Mucosa of rectum (tissue), 2 donors: ENCODE data around the gene PXDC1.
"Not testable (repeated sequence)": the region's sequence is repeated elsewhere in the genome, so short reads cannot be mapped to it uniquely, and the experiment has no call there.

Experiments used
- H3K27ac ChIP-seq, 2 donors: one replicate each; pipeline ENCODE4 v1.7.0; 2013; ENCODE audit warnings: inconsistent platforms in 2 of 2, low read depth in 2 of 2, low read length in 2 of 2
- H3K27me3 ChIP-seq, 2 donors: one replicate each; pipeline ENCODE4 v1.7.0; 2013; ENCODE audit warnings: low read length in 2 of 2; ENCODE audit not compliant: control insufficient read depth in 2 of 2, insufficient read depth in 2 of 2
- H3K36me3 ChIP-seq, 2 donors: one replicate each; pipeline ENCODE4 v1.7.0; 2013; ENCODE audit warnings: low read length in 2 of 2; ENCODE audit not compliant: control insufficient read depth in 2 of 2, insufficient read depth in 2 of 2
- H3K4me1 ChIP-seq, 2 donors: one replicate each; pipeline ENCODE4 v1.7.0; 2013; ENCODE audit warnings: low read length in 2 of 2, mild to moderate bottlenecking in 1 of 2; ENCODE audit not compliant: control insufficient read depth in 2 of 2, insufficient read depth in 2 of 2
- H3K4me3 ChIP-seq, 2 donors: one replicate each; pipeline ENCODE4 v1.7.0; 2013; ENCODE audit warnings: low read length in 2 of 2
- H3K9ac ChIP-seq, 2 donors: one replicate each; pipeline ENCODE4 v1.7.0; 2013; ENCODE audit warnings: low read length in 2 of 2, low read depth in 1 of 2, mild to moderate bottlenecking in 1 of 2
- H3K9me3 ChIP-seq, 2 donors: one replicate each; pipeline ENCODE4 v1.7.0; 2013; ENCODE audit warnings: low read length in 2 of 2; ENCODE audit not compliant: control insufficient read depth in 2 of 2
- donor health status: healthy.
- donor health status: Normal muscosa, but diverticular disease.

The PXDC1 gene

GRCh38 chr6:3722785-3723184 lies 28.7 kb downstream of the PXDC1 start:
- Histone ChIP-seq H3K9ac (no peak overlapping the region), H3K4me3 (no peak overlapping the region), H3K27ac (no peak overlapping the region), H3K36me3 (peaks cover 3% of the 10 kb centered on the region in 2 donors), H3K9me3 (no peaks in the 10 kb centered on the region), H3K27me3 (no peaks in the 10 kb centered on the region), H3K4me1 (no peaks in the 10 kb centered on the region)

GRCh38 chr6:3721810-3722621 lies 29.5 kb downstream of the PXDC1 start:
- no peaks in the 10 kb centered on the region for H3K27me3 ChIP-seq
- H3K9ac ChIP-seq, result no peak overlapping the region
- H3K4me3 ChIP-seq, result no peak overlapping the region
- H3K27ac ChIP-seq, result no peak overlapping the region
- no peaks in the 10 kb centered on the region for H3K9me3 ChIP-seq
- peaks cover 0 to 3% of the 10 kb centered on the region in 2 donors for H3K36me3 ChIP-seq
- H3K4me1 ChIP-seq, result no peaks in the 10 kb centered on the region

- not testable (repeated sequence) for H3K4me3 ChIP-seq, H3K9ac ChIP-seq, H3K4me1 ChIP-seq, H3K36me3 ChIP-seq, H3K9me3 ChIP-seq, H3K27ac ChIP-seq, H3K27me3 ChIP-seq
These were observed 30.7 kb downstream of the PXDC1 start for GRCh38 chr6:3720770-3721169.

GRCh38 chr6:3719462-3720308 lies 31.8 kb downstream of the PXDC1 start:
- H3K36me3 ChIP-seq, result peaks cover 0 to 3% of the 10 kb centered on the region in 2 donors
- H3K27ac ChIP-seq, result no peak overlapping the region
- H3K9ac ChIP-seq, result no peak overlapping the region
- no peaks in the 10 kb centered on the region for H3K4me1 ChIP-seq
- no peaks in the 10 kb centered on the region for H3K27me3 ChIP-seq
- no peaks in the 10 kb centered on the region for H3K9me3 ChIP-seq
- no peak overlapping the region for H3K4me3 ChIP-seq

GRCh38 chr6:3718407-3718806 lies 33.1 kb downstream of the PXDC1 start:
- H3K27me3 ChIP-seq, result no peaks in the 10 kb centered on the region
- no peak overlapping the region for H3K4me3 ChIP-seq
- no peaks in the 10 kb centered on the region for H3K9me3 ChIP-seq
- no peaks in the 10 kb centered on the region for H3K4me1 ChIP-seq
- no peak overlapping the region for H3K9ac ChIP-seq
- H3K27ac ChIP-seq, result no peak overlapping the region
- peaks cover 0 to 3% of the 10 kb centered on the region in 2 donors for H3K36me3 ChIP-seq

- H3K36me3 ChIP-seq, result no peaks in the 10 kb centered on the region
- no peaks in the 10 kb centered on the region for H3K27me3 ChIP-seq
- no peaks in the 10 kb centered on the region for H3K4me1 ChIP-seq
- no peak overlapping the region for H3K27ac ChIP-seq
- H3K9ac ChIP-seq, result no peak overlapping the region
- H3K9me3 ChIP-seq, result no peaks in the 10 kb centered on the region
- H3K4me3 ChIP-seq, result no peak overlapping the region
These were observed 36.2 kb downstream of the PXDC1 start for GRCh38 chr6:3715285-3715684.

GRCh38 chr6:3714768-3715167 lies 36.7 kb downstream of the PXDC1 start:
- Histone ChIP-seq H3K27ac (no peak overlapping the region), H3K4me3 (no peak overlapping the region), H3K4me1 (no peaks in the 10 kb centered on the region), H3K9ac (no peak overlapping the region), H3K36me3 (no peaks in the 10 kb centered on the region), H3K9me3 (no peaks in the 10 kb centered on the region), H3K27me3 (no peaks in the 10 kb centered on the region)

- Histone ChIP-seq H3K36me3 (no peaks in the 10 kb centered on the region), H3K9ac (no peak overlapping the region), H3K9me3 (no peaks in the 10 kb centered on the region), H3K27me3 (no peaks in the 10 kb centered on the region), H3K4me3 (no peak overlapping the region), H3K27ac (no peak overlapping the region), H3K4me1 (no peaks in the 10 kb centered on the region)
These were observed 37.4 kb downstream of the PXDC1 start for GRCh38 chr6:3714111-3714510.

GRCh38 chr6:3712827-3713665 lies 38.5 kb downstream of the PXDC1 start:
- Histone ChIP-seq H3K4me3 (no peak overlapping the region), H3K27me3 (no peaks in the 10 kb centered on the region), H3K9ac (no peak overlapping the region), H3K4me1 (no peaks in the 10 kb centered on the region), H3K27ac (no peak overlapping the region), H3K9me3 (no peaks in the 10 kb centered on the region), H3K36me3 (no peaks in the 10 kb centered on the region)

- Histone ChIP-seq H3K4me1 (no peaks in the 10 kb centered on the region), H3K9me3 (no peaks in the 10 kb centered on the region), H3K4me3 (no peak overlapping the region), H3K27ac (no peak overlapping the region), H3K9ac (no peak overlapping the region), H3K36me3 (no peaks in the 10 kb centered on the region), H3K27me3 (no peaks in the 10 kb centered on the region)
These were observed 39.7 kb downstream of the PXDC1 start for GRCh38 chr6:3711776-3712175.
